K562 (cell line): ENCODE results near the gene C17orf75. TPM values are rescaled to one million over a fixed set of nuclear protein-coding genes. Genes with fewer than 3 reads are reported as not detected.

ENCODE experiments used
- BRD4 ChIP-seq: fragments of 200-600 bp; sonication (generic); IDR thresholded peaks from 2 replicates; pipeline ENCODE4 v1.6.1; 2017; ENCODE audit warnings: inconsistent platforms
- DNMT1 ChIP-seq: fragments of 450-650 bp; IDR thresholded peaks from 2 replicates; pipeline ENCODE4 v1.6.1; 2016; ENCODE audit warnings: antibody characterized with exemption, mild to moderate bottlenecking
- LARP7 ChIP-seq: fragments of 450-650 bp; IDR thresholded peaks from 2 replicates; pipeline ENCODE4 v1.6.1; 2016
- MCM5 ChIP-seq: fragments of 450-650 bp; IDR thresholded peaks from 2 replicates; pipeline ENCODE4 v1.6.1; 2016; ENCODE audit warnings: low read depth
- MLLT1 ChIP-seq, 2 experiments: fragments of 450-650 bp; IDR thresholded peaks; 2 replicates each; pipeline ENCODE4 v1.6.1; 2016
- SMARCC2 ChIP-seq: fragments of 450-650 bp; IDR thresholded peaks from 2 replicates; pipeline ENCODE4 v1.6.1; 2017; ENCODE audit warnings: antibody characterized with exemption, moderate library complexity, mild to moderate bottlenecking, low read depth
- ZBTB40 ChIP-seq, 2 experiments: fragments of 450-650 bp in 1 of 2; sonication (generic) in 1 of 2; formaldehyde crosslinking in 1 of 2; IDR thresholded peaks; 2 replicates each; pipeline versions ENCODE4 v1.7.1 to v1.9.0; 2016 to 2022; ENCODE audit warnings: inconsistent platforms in 1 of 2, mild to moderate bottlenecking in 1 of 2, missing genetic modification reagents in 1 of 2
- polyA plus RNA-seq, 8 experiments: library from polyadenylated mRNA; depleted of rRNA in 4 of 8; stranded (reverse) in 5 of 8; unstranded in 3 of 8; fragments of >200 nt; fragmentation: Nextera tagmentation in 2 of 8; fragmentation: Illumina TruSeq in 1 of 8; extraction: Ambion mirVana in 2 of 8; extraction: Trizol in 1 of 8; gene quantifications; 2 replicates each; pipeline versions ENCODE4 v1.2.1 to v1.2.3, GENCODE V29; 2011 to 2014; ENCODE audit warnings: inconsistent platforms in 1 of 8, missing spikeins in 1 of 8
- total RNA-seq, 7 experiments: library from RNA; depleted of rRNA in 6 of 7; stranded (reverse); fragments of >200 nt in 6 of 7; fragmentation: Illumina TruSeq in 2 of 7; extraction: Trizol in 2 of 7; gene quantifications; 2 replicates each; pipeline versions ENCODE4 v1.2.1 to v1.2.3, GENCODE V29; 2011 to 2021; ENCODE audit warnings: low replicate concordance in 1 of 7

Gene C17orf75
- total and polyA plus RNA-seq, 9 of the 15 experiments (the other 6 are each of a cell fraction or from before 2014, with no cell fraction given): 15.5 to 55.7 (median 18.5) TPM

- TF ChIP-seq ZBTB40 (IDR thresholded peaks at IDR 0.05): peak; percentile 75
- no peak for TF ChIP-seq ZBTB40 (CRISPR knock-in tag; IDR thresholded peaks at IDR 0.05)
- peak; percentile 65; the same call in 1 of the 2 replicates for TF ChIP-seq BRD4
- peak; percentile 22; the same call in 1 of the 2 replicates for TF ChIP-seq SMARCC2
- peak; percentile 79; a peak in 3 of 4 replicates for TF ChIP-seq MLLT1 (IDR thresholded peaks at IDR 0.05)
- 0 out of 2 replicates have a peak, but pooled peaks have one; percentile 30 for TF ChIP-seq DNMT1
- 0 out of 2 replicates have a peak, but pooled peaks have one; percentile 71 for TF ChIP-seq LARP7
- TF ChIP-seq MCM5: no peak
These were observed 7.5 kb upstream of the C17orf75 start (continued) for GRCh38 chr17:32349503-32349853.
